GM12874 (cell line): ENCODE results near the gene SULT4A1.

Source experiments
- TF ChIP-seq, protein P1 (sequence below): IDR thresholded peaks from 2 replicates; pipeline ENCODE4 v1.5.1; 2011; ENCODE audit warnings: low read depth, mild to moderate bottlenecking, control low read depth, low read length, moderate library complexity; ENCODE audit not compliant: insufficient read depth

SULT4A1 gene

DNA sequence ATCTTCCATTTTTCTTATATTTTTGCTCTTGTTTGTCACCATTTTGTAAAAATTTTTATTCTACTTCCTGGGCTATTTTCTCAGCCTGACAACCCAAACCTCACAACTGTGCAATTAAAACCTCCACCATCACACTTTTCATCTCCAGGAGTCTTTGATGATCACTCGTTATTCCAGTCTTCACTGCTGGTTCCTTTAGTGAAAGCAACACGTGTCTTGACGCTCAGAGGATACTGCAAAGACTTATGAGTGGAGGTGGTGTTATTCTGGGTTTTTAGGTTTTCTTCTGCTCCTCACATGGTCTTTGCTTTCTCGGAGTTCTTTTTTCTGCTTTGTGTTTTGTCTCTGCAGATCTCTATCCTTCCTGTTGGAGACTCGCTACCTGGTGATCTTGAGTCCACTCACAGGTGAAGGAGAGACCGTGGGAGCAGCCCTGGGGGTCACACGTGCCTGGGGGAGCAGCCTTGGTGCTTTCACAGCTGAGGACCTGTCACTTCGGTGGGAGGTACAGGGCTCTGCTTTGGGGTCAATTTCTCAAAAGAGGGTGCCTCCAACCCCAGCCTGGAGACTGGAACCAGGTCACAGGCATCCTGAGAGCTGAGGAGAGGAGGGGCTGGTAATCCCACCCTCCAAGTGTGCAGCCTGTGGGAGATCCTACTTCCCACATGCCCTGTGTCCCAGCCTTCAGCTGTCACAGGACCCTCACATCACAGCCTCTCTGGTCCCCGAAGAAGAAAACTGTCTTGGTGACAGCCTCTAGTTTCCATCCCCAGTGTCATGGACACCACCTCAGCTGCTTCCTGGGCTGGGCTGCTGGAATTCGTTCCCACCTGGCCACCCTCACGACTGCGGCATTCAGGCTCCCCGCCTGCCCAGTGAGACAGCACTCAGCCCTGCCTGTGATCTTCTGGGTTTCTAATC is 11.0 kb downstream of the SULT4A1 start:
- TF ChIP-seq, protein P1, sequence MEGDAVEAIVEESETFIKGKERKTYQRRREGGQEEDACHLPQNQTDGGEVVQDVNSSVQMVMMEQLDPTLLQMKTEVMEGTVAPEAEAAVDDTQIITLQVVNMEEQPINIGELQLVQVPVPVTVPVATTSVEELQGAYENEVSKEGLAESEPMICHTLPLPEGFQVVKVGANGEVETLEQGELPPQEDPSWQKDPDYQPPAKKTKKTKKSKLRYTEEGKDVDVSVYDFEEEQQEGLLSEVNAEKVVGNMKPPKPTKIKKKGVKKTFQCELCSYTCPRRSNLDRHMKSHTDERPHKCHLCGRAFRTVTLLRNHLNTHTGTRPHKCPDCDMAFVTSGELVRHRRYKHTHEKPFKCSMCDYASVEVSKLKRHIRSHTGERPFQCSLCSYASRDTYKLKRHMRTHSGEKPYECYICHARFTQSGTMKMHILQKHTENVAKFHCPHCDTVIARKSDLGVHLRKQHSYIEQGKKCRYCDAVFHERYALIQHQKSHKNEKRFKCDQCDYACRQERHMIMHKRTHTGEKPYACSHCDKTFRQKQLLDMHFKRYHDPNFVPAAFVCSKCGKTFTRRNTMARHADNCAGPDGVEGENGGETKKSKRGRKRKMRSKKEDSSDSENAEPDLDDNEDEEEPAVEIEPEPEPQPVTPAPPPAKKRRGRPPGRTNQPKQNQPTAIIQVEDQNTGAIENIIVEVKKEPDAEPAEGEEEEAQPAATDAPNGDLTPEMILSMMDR: no peak

DNA sequence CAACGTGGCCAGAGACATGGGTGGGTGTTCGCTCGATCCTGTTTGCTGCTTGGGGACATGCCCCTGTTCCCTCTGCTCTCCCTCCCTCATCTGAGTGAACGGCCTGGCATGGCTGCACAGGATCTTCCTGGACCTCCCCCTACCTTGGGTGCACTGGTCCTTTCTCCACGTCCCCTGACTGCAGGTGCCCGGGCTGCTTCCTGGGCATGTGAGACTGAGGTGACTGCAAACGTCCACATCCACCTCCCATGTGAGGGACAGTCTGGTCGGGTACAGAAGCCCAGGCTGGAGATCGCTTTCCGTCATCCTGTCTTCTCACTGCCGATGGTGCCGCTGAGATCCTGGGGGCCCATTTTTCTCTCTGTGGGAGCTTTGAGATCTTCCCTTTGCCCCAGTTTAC is 11.8 kb downstream of the SULT4A1 start:
- TF ChIP-seq, protein P1: no peak

DNA sequence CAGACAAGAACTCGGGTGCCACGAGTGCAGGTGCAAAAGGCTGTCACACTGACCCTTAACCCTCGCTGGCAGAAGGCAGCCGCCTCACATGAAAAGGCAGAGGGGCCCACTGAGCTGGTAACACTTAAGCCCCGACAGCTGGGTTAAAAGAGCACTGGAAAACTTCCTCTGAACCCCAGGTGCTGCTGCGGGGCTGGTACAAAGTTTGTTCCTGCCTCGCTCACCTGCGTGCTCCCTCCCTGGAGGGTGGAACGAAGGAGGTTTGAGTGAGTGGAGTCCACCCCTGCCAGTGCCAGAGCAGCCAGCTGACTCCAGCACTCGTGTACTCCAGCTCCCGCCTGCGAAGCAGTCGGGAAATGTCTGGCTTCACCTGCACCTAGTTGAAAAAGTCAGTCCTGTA is 12.6 kb downstream of the SULT4A1 start:
- TF ChIP-seq, protein P1: no peak

DNA sequence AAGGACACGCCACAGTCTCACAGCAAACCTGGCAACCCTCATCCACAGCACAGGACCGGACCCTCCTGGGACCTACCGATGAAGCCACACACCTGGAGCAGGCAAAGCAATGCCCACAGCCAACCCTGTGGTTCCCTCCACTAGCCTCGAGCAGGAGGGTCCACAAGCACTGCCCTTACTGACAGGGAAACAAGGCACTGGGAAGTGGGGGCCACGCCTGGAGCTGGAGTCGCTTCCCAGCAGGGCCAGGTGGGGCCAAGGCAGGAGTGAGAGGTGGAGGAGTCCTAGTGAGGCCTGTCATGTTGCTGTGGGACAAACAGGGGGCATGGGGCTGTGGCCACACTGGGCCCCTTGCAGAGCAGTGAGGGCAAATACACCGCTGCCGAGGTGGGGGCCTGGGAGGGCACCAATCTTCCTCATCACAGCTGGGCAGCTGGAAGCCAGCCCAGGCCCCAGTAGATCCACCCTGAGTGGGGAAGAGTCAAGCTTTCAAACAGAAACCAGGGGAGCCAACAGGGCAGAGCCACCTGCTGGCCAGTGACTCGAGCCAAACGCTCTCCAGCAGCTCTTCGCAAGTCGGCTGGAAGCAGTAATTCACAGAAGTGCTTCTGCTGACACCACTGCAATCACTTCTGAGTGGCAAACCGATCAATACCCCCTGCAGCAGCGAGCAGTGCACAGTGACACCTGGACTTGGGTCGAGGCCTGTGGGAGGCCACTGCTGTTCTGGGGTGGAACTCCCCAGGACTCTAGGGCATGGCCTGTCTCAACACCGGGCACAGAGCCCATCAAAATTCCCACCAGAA is 13.7 kb downstream of the SULT4A1 start:
- TF ChIP-seq, protein P1: peak; percentile 39

DNA sequence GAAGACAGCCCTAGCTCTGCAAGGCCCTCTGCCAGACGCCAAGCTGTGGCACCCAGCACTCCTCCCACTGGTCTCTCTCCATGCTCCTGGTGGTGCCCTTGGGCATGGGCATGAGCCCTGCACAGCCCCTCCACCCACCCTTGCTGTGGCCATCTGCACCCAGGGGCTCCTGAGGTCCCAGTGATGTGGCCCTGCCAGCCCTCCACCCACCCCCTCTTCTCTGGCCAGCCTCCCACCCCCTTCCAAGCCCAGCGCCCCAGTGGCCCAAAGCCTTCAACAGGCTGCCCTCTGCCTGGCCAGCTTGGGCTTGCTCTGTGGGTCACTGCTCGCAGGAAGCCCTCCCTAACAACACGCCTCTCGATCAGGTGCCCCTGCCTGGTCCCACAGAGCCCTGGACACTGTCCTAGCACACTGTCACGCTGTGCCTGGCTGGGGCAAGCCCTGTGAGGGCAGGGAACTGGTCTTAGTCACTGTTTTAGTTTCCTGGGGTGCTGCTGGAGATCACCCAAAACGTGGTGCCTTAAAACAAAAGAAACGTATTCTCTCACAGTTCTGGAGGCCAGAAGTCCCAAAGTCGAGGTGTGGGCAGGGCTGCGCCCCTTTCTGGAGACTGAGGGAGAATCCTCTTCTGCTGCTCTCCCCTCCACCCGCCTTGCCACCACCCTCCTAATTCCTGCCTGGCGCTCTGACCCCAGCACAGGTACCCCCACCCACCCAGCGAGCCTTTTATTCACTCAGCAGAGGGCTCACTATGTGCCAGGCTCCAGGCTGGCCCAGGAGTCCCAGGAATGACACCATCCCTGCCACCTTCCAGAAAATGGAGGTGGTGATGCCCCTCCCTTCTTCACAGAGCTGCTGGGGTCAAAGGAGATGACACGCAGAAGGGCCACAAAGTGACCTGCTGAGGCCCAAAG is 14.7 kb downstream of the SULT4A1 start:
- TF ChIP-seq, protein P1: no peak

DNA sequence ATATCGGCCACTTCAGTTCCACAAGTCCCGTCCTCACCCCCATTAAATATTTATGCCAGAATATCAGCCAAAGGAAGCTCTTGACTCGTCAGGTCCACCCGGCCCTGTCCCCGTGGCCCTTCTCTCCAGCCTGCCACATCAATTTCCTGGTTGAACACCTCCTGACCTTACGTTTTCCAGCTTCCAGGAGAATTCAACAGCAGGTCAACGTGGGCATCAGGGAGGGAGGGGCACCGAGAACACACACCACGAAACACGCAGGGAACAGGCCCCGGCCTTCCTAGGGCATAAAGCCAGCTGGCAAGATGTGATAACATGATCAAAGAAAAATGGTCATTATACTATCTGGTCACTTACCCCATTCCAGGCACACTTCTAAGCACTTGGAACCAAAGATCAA is 15.3 kb downstream of the SULT4A1 start:
- TF ChIP-seq, protein P1: no peak

DNA sequence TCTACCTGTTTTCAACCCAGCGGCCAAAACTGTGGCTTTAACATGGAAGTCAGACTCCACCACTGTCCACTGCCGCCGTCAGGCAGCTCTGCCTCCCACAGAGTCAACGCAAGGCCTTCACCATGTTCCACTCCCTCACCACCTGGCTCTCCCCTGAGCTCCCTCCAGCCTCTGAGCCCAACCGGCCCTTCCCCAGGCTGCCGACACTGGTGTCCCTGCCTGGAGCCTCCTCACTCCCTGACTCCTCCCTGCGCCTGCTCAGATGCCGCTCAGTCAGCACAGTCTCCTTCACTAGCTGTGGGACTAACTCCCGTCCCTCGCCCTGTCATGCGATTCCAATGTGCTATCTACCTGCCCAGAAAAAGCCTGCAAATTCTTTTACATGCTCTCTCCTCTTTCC is 16.3 kb downstream of the SULT4A1 start:
- TF ChIP-seq, protein P1: no peak
